SH-SY5Y (cell line): Measurements from ENCODE around the gene CDK8.

Experiments
- GATA2 ChIP-seq: IDR thresholded peaks from 2 replicates; pipeline ENCODE4 v1.6.1; 2011; ENCODE audit warnings: mild to moderate bottlenecking, low read depth, low read length
- GATA3 ChIP-seq: IDR thresholded peaks from 2 replicates; pipeline ENCODE4 v1.6.1; 2011; ENCODE audit warnings: low read depth, mild to moderate bottlenecking, low read length, moderate library complexity

DNA sequence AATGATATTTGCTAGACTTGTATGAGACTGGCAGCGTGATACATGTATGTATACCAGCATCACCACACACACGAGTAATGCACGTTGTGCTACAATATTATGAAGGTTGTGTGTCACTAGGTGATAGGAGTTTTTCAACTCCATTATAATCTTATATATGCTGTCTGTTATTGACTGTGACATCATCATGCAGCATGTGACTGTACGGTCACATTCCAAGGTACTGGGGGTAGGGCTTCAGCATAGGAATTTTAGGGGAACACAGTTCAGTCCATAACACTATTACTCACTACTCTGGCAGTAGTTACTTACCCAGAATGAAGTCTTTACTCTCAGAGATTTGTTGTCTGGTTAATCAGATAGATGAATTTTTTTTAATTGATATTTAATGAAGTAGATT lies 91.1 kb downstream of the CDK8 start:
- TF ChIP-seq GATA2, result no peak
- no peak for TF ChIP-seq GATA3
